Measurements from ENCODE around the gene OR6K3.

OR6K3 gene

DNA sequence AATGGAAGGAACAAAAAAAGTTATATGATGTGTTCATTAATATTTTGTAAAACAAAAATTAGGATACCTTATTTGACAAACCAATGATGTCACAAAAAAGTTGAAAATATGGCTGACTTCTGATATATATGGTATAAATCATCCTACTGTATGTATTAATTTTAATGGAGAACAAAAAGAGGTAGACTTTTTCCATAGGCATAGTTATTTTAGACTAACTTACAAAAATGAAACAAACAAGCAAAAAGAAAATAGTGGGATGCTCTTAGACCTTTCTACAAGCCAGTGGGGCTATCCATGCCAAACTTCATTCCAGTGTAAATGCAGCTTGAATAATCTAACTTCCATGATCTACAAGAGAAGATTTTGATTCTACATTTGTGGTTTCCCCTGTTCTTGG, 33.5 kb downstream of the OR6K3 start:
- DNase-seq (ENCODE audit: low read depth), result no peak

DNA sequence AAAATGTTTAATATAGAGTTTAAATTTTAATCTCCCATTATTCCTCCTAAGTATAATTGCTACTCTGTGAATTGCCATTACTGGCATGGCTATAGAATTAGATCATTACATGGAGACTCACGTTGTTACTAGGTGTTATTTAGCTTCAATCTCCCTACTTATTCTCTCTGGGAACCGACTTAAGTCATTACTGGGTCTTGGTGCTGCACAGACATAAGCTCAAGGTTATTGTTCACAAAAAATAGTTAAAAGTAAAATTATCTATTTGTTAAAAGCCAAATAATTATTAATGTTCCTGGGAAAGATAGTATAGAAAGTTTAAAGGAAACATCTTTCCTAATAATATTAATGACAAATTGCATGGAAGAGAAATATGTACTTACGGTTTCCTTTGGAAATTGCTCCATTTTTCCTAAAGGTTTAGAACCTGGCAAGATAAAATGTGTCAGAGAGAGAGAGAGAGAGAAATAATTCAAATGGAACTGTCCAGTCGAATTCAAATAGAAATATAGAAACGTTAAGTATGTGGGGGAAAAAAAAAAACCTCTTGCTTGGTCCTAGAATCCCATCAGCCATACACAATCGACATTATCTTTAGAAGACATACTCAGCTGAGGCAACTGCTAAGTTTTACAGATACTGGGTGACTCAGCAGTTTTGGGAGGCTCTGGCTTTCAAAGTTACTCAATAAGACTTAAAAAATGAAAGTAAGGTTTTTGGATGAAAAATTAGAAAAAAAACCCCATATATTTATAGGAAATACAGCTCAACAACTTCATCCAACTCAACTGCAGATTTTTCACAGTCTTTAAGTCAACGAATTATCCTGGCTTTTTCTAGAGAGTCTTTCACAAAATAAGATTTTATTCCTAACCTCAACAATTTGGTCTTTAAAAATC, 34.2 kb downstream of the OR6K3 start, which contains the start of gene SPTA1:
SPTA1 (minus strand) TSS at position 605 of the 899 bp plus-strand sequence; CDS start at position 407, 198 bp downstream.
- no peak for DNase-seq (ENCODE audit: low read depth)

DNA sequence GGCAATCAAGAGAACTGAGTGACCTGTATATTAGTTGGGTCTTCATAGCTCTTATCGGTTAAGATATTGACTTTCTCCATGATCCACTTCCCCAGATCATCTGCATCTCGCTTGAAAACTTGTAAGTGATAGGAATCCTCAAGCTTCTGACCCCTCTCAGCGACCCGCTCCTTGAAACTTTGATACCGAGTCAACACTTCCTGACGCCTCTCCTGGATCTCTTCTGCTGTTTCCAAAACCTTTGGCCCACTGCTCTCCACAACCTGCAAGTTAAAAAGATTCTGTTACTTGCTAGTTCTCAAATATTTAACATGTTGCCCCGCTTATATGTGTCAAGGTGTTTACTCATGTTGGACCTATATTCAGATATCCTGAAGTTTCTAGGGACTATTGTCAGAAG, 35.4 kb downstream of the OR6K3 start:
- no peak for DNase-seq (ENCODE audit: low read depth)

DNA sequence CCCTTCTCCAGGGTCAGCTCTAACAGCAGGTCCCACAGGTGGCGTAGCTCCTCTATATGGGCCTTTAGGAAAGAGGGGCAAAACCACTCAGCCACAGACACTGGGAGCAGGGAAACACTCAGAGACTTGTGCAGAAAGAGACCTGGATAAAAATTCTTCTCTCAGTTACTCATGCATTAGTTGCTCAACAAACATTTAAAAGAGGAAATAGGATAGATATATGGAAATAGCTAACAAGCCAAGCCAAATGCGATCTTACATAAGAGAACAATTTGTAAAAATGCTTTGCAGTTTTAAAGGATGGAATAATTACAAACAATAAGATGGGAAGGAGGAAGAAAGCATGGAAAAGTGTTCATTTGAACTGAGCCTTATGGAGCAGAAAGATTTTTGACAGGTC, 38.9 kb downstream of the OR6K3 start:
- DNase-seq (ENCODE audit: low read depth), result no peak

DNA sequence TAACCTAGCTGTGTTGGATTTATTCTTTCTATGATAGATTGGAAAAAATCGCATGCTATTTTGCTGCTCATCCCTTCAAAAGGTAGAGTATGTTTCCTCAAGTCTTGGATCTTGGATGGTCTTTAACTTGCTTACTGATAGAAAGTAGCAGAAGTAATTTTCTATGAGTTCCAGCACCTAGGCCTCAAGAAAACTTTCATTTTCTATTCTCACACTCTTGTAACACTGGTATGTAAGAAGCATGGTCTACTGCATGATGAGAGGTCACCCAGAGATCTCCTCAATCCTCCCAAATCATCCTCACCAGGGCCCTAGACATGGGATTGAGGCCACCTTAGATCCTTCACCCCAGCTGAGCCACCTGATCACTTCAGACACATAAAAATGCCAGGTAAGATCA, 41.2 kb downstream of the OR6K3 start:
- no peak for DNase-seq (ENCODE audit: low read depth)

DNA sequence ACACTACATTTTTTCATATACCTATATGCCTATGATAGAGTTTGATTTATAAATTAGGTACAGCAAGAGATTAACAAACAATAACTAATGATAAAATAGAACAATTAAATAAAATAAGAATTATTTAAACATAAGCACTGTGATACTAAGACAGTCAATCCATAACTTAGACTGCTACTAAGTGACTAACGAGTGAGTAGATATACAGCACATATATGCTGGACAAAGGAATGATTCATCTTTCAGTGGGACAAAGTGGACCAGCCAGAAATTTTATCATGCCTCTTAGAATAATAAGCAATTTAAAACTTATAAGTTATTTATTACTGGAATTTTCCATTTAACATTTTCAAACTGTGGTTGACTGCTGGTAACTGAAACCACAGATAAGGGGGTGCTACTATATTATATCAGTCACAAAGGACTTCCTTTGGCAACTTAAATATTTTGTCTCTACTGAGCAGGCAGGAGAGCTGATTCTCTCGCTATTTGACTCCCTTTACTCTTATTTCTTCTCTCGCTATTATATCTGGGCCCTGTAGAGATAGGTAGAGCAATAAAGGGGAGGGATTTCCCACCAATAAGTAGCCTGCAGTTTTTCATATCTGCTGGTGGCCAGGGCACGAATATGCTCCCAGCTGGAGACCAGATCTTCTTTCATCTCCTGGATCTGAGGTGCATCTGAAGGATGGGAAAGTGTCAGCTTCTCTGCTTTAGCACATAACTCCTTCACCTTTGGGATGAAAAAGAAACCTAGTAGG, 44.8 kb downstream of the OR6K3 start:
- DNase-seq (ENCODE audit: low read depth), result no peak

DNA sequence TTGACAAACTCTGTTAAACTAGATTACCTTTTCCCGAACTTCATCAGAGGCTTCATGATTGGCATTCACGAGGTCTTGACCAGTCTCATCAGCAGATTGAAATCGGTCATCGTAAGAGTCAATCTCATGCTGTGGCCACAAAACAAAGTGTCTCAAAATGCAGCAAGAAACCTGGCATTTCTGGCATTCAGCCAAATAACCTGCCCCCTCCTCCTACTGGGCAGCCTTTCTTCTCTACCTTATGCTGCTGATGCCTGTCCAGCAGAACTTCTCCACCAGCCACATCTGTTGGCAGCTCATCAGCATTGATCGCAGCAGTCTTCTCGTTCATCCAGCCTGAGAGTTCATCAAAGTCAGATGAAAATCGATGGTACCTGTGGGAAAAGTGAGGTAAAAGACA, 46.2 kb downstream of the OR6K3 start:
- DNase-seq (ENCODE audit: low read depth), result no peak

Data from GM04503 (cell line).